ENCODE measurements around the gene CCNL2.

DNA sequence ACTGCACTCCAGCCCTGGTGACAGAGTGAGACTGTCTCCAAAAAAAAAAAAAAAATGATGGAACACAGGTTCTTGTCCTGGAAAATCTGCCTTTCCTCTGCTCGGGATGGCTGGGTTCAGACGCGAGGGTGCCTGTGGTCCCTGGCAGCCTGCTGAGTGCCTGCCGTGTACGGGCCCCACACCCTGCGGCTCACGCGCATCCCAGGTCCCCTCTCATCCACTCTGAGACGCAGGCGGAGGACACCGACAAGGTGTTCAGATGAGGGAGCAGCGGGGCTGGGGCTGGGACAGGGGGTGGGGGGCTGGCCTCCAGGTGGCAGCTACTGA, 26.3 kb upstream of the CCNL2 start:
- TF ChIP-seq, protein P1, sequence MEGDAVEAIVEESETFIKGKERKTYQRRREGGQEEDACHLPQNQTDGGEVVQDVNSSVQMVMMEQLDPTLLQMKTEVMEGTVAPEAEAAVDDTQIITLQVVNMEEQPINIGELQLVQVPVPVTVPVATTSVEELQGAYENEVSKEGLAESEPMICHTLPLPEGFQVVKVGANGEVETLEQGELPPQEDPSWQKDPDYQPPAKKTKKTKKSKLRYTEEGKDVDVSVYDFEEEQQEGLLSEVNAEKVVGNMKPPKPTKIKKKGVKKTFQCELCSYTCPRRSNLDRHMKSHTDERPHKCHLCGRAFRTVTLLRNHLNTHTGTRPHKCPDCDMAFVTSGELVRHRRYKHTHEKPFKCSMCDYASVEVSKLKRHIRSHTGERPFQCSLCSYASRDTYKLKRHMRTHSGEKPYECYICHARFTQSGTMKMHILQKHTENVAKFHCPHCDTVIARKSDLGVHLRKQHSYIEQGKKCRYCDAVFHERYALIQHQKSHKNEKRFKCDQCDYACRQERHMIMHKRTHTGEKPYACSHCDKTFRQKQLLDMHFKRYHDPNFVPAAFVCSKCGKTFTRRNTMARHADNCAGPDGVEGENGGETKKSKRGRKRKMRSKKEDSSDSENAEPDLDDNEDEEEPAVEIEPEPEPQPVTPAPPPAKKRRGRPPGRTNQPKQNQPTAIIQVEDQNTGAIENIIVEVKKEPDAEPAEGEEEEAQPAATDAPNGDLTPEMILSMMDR (IDR thresholded peaks at IDR 0.05), result no peak
- TF ChIP-seq POLR2A (IDR thresholded peaks at IDR 0.05), result no peak

Data from lower leg skin (tissue), 3 donors.